ENCODE measurements around the gene GALM.

GRCh38 chr2:38661306-38661705, 4.6 kb upstream of the GALM start:
- no peak for TF ChIP-seq REST (tag by site-specific recombination; IDR thresholded peaks at IDR 0.05)
- TF ChIP-seq TCF7L2 (IDR thresholded peaks at IDR 0.05; ENCODE audit: borderline replicate concordance, low read depth, low read length): no peak
- no peak for TF ChIP-seq CTCF (tag by site-specific recombination; IDR thresholded peaks at IDR 0.05)
- TF ChIP-seq ZNF768 (tag by site-specific recombination; IDR thresholded peaks at IDR 0.05): no peak
- no peak for TF ChIP-seq ZBTB21 (tag by site-specific recombination; IDR thresholded peaks at IDR 0.05)
- no peak for TF ChIP-seq ZFP3 (tag by site-specific recombination; IDR thresholded peaks at IDR 0.05; ENCODE audit: low read depth)
- no peak for TF ChIP-seq MZF1 (tag by site-specific recombination; IDR thresholded peaks at IDR 0.05; ENCODE audit: borderline replicate concordance)
- no peak for TF ChIP-seq ZNF510 (tag by site-specific recombination; IDR thresholded peaks at IDR 0.05; ENCODE audit: insufficient replicate concordance)
- TF ChIP-seq ZNF24 (tag by site-specific recombination; IDR thresholded peaks at IDR 0.05): no peak
- no peak for TF ChIP-seq BCL11B (tag by site-specific recombination; IDR thresholded peaks at IDR 0.05; ENCODE audit: low read depth)
- TF ChIP-seq ZNF202 (tag by site-specific recombination; IDR thresholded peaks at IDR 0.05; ENCODE audit: borderline replicate concordance): no peak
- no peak for TF ChIP-seq PATZ1 (tag by site-specific recombination; IDR thresholded peaks at IDR 0.05)
- TF ChIP-seq SP3 (tag by site-specific recombination; IDR thresholded peaks at IDR 0.05): no peak
- TF ChIP-seq ZBTB1 (tag by site-specific recombination; IDR thresholded peaks at IDR 0.05): no peak
